Ascending aorta (tissue), 2 donors: ENCODE measurements around the gene CLIP1. TPM values are rescaled to one million over a fixed set of nuclear protein-coding genes. Genes with fewer than 3 reads are reported as not detected.

Experiments used
- DNase-seq, 2 donors: peaks; one replicate each; pipeline ENCODE4 v3.0.0-alpha.2; 2019; ENCODE audit warnings: low spot score in 2 of 2
- H3K27ac ChIP-seq, 2 donors: fragments of 200-600 bp; sonication (generic); one replicate each; pipeline ENCODE4 v1.5.1; 2016 to 2017; ENCODE audit warnings: mild to moderate bottlenecking in 1 of 2
- H3K27me3 ChIP-seq: fragments of 200-600 bp; sonication (generic); one replicate; pipeline ENCODE4 v1.5.1; 2017
- H3K36me3 ChIP-seq, 2 donors: fragments of 200-600 bp; sonication (generic); one replicate each; pipeline ENCODE4 v1.5.1; 2016
- H3K4me1 ChIP-seq, 2 donors: fragments of 200-600 bp; sonication (generic); one replicate each; pipeline ENCODE4 v1.5.1; 2016 to 2017; ENCODE audit warnings: mild to moderate bottlenecking in 1 of 2
- H3K4me3 ChIP-seq, 2 donors: fragments of 200-600 bp; sonication (generic); one replicate each; pipeline ENCODE4 v1.5.1; 2016 to 2017; ENCODE audit warnings: mild to moderate bottlenecking in 1 of 2
- H3K9me3 ChIP-seq, 2 donors: fragments of 200-600 bp; sonication (generic); one replicate each; pipeline ENCODE4 v1.5.1; 2016
- CTCF ChIP-seq, 3 experiments: fragments of 200-600 bp in 2 of 3; fragments of 450-650 bp in 1 of 3; sonication (generic) in 2 of 3; IDR thresholded peaks; one replicate each; pipeline ENCODE4 v1.5.1; 2016 to 2019; ENCODE audit warnings: antibody characterized with exemption in 3 of 3, mild to moderate bottlenecking in 1 of 3, moderate library complexity in 1 of 3
- intact Hi-C: fragments of 100-400 bp; cut with DNase I; formaldehyde crosslinking; loops from one replicate; pipeline ENCODE4 v1.15.1; 2023
- total RNA-seq: library from RNA; depleted of rRNA; stranded (reverse); fragments of >200 nt; gene quantifications from one replicate; pipeline ENCODE4 v1.1.0, GENCODE V29; 2016

The CLIP1 gene
- total RNA-seq, 1 donor from 2014 or later, result 44.7 TPM

- no peak overlapping the region for H3K4me3 ChIP-seq
- no peaks in the 10 kb centered on the region for H3K27me3 ChIP-seq
- DNase-seq, result no peak
- H3K4me1 ChIP-seq, result no peaks in the 10 kb centered on the region
- no peak overlapping the region for H3K27ac ChIP-seq
- H3K9me3 ChIP-seq, result no peaks in the 10 kb centered on the region
- intact Hi-C loops, result no loop called here
- TF ChIP-seq CTCF (IDR thresholded peaks at IDR 0.05), result no peak
- peaks cover 34 to 75% of the 10 kb centered on the region in 2 donors for H3K36me3 ChIP-seq
Measured at GRCh38 chr12:122309564-122310121, 112.8 kb downstream of the CLIP1 start.

- Histone ChIP-seq H3K27ac (no peak overlapping the region), H3K9me3 (no peaks in the 10 kb centered on the region), H3K4me3 (no peak overlapping the region), H3K27me3 (no peaks in the 10 kb centered on the region), H3K4me1 (no peaks in the 10 kb centered on the region), H3K36me3 (peaks cover 31 to 77% of the 10 kb centered on the region in 2 donors)
- no peak for DNase-seq
- intact Hi-C loops, result no loop called here
- TF ChIP-seq CTCF (IDR thresholded peaks at IDR 0.05), result no peak
Measured at GRCh38 chr12:122308811-122309210, 113.7 kb downstream of the CLIP1 start.

GRCh38 chr12:122306407-122306806, 116.1 kb downstream of the CLIP1 start:
- H3K9me3 ChIP-seq, result no peaks in the 10 kb centered on the region
- no peaks in the 10 kb centered on the region for H3K4me1 ChIP-seq
- no peaks in the 10 kb centered on the region for H3K27me3 ChIP-seq
- no peak overlapping the region for H3K27ac ChIP-seq
- no peak for TF ChIP-seq CTCF (IDR thresholded peaks at IDR 0.05)
- intact Hi-C loops, result no loop called here
- DNase-seq, result no peak
- H3K36me3 ChIP-seq, result peaks cover 35 to 72% of the 10 kb centered on the region in 2 donors
- no peak overlapping the region for H3K4me3 ChIP-seq

GRCh38 chr12:122304924-122305323, 117.5 kb downstream of the CLIP1 start:
- Histone ChIP-seq H3K9me3 (no peaks in the 10 kb centered on the region), H3K4me1 (no peaks in the 10 kb centered on the region), H3K36me3 (peaks cover 35 to 69% of the 10 kb centered on the region in 2 donors), H3K27me3 (no peaks in the 10 kb centered on the region), H3K4me3 (no peak overlapping the region), H3K27ac (no peak overlapping the region)
- TF ChIP-seq CTCF (IDR thresholded peaks at IDR 0.05), result no peak
- intact Hi-C loops, result no loop called here
- DNase-seq, result no peak

GRCh38 chr12:122303068-122303467, 119.4 kb downstream of the CLIP1 start:
- peaks cover 23 to 64% of the 10 kb centered on the region in 2 donors for H3K36me3 ChIP-seq

More at GRCh38 chr12:122303068-122303467, 119.4 kb downstream of the CLIP1 start:
- intact Hi-C loops, result no loop called here
- Histone ChIP-seq H3K27me3 (no peaks in the 10 kb centered on the region), H3K4me3 (no peak overlapping the region), H3K9me3 (no peaks in the 10 kb centered on the region), H3K4me1 (no peaks in the 10 kb centered on the region), H3K27ac (no peak overlapping the region)
- DNase-seq, result no peak
- TF ChIP-seq CTCF (IDR thresholded peaks at IDR 0.05), result no peak
